Adrenal gland (tissue), 19 donors: ENCODE results near the gene OR5AN1. TPM values are rescaled to one million over a fixed set of nuclear protein-coding genes. Genes with fewer than 3 reads are reported as not detected.
"Not testable (repeated sequence)": the region's sequence is repeated elsewhere in the genome, so short reads cannot be mapped to it uniquely, and the experiment has no call there.

Source experiments
- DNase-seq, 7 donors: peaks; one replicate each; pipeline ENCODE4 v3.0.0-alpha.2; 2019 to 2020
- H3K27ac ChIP-seq, 5 donors: fragments of 200-600 bp; sonication (generic) in 4 of 5; 1 replicate in 3 of 5; 2 replicates in 2 of 5; pipeline versions ENCODE4 v1.5.1 to v1.8.0; 2016 to 2020; ENCODE audit warnings: mild to moderate bottlenecking in 1 of 5
- H3K27me3 ChIP-seq: fragments of 200-600 bp; 2 replicates; pipeline ENCODE4 v1.8.0; 2021
- H3K36me3 ChIP-seq, 2 donors: fragments of 200-600 bp; replicated peaks in 1 of 2; 1 replicate in 1 of 2; 2 replicates in 1 of 2; pipeline versions ENCODE4 v1.5.1 to v1.8.0; 2018 to 2022
- H3K4me1 ChIP-seq, 2 donors: fragments of 200-600 bp; replicated peaks in 1 of 2; 1 replicate in 1 of 2; 2 replicates in 1 of 2; pipeline versions ENCODE4 v1.5.1 to v1.8.0; 2018 to 2021
- H3K4me3 ChIP-seq, 4 donors: fragments of 200-600 bp; sonication (generic) in 3 of 4; one replicate each; pipeline ENCODE4 v1.5.1; 2016 to 2018
- H3K9me3 ChIP-seq, 3 donors: fragments of 200-600 bp; sonication (generic) in 1 of 3; replicated peaks in 1 of 3; 1 replicate in 2 of 3; 2 replicates in 1 of 3; pipeline versions ENCODE4 v1.5.1 to v1.8.0; 2016 to 2021
- POLR2A ChIP-seq, 2 donors: fragments of 450-650 bp; IDR thresholded peaks; one replicate each; pipeline ENCODE4 v1.6.1; 2017; ENCODE audit warnings: antibody characterized with exemption in 2 of 2, mild to moderate bottlenecking in 2 of 2, moderate library complexity in 1 of 2
- WGBS, 4 donors: extraction: QIAGEN DNeasy Blood & Tissue Kit in 2 of 4; methylation state at CpG; one replicate each; pipeline versions ENCODE4 v1.1.5 to v1.1.7; 2013 to 2017; 5-methylcytosine and 5-hydroxymethylcytosine counted together
- intact Hi-C, 2 donors: fragments of 100-400 bp; cut with DNase I; formaldehyde crosslinking; loops; one replicate each; pipeline versions ENCODE4 v1.14.1 to v1.15.0; 2022 to 2023
- long read RNA-seq, 10 donors: library from polyadenylated mRNA in 3 of 10; unstranded in 2 of 10; stranded (forward) in 1 of 10; transcript quantifications; one replicate each; pipeline ENCODE4 v2.0.0 and lab custom pipeline, GENCODE V29; 2021 to 2026
- polyA plus RNA-seq, 3 donors: library from polyadenylated mRNA; stranded (reverse); fragments of 200-250 nt in 2 of 3; fragments of 350-450 nt in 1 of 3; fragmentation: Illumina TruSeq in 1 of 3; extraction: RNeasy Lipid Tissue Mini Kit (QIAGEN cat#74804) in 1 of 3; gene quantifications; one replicate each; pipeline ENCODE4 v1.2.3, GENCODE V29; 2013 to 2014
- total RNA-seq, 9 donors: library from RNA; depleted of rRNA in 4 of 9; stranded (reverse); fragments of >200 nt in 4 of 9; fragments of 120-200 nt in 1 of 9; fragmentation: NEBNext Ultra II Directional in 1 of 9; extraction: Animal tissue kit (Norgen Biotek cat#: 25700) in 1 of 9; gene quantifications; one replicate each; pipeline versions ENCODE4 v1.1.0 to v1.2.4, GENCODE V29; 2013 to 2023
- TF ChIP-seq, protein P1 (sequence below), 6 experiments: fragments of 450-650 bp in 4 of 6; fragments of 200-600 bp in 2 of 6; sonication (generic) in 1 of 6; IDR thresholded peaks; 1 replicate in 5 of 6; 2 replicates in 1 of 6; pipeline versions ENCODE4 v1.5.1 to v1.8.0; 2016 to 2021; ENCODE audit warnings: antibody characterized with exemption in 6 of 6, mild to moderate bottlenecking in 2 of 6, moderate library complexity in 1 of 6
- donor health status: healthy with polysubstance abuse.
- donor health status: Bipolar disorder and iron deficiency.
- donor health status: DM: yes; HTN: yes; CAD: no.
- donor health status: DM: no; HTN: no; CAD: no.
- donor health status: DM: no; HTN: no; CAD: no.
- donor health status: DM: yes; HTN: yes; CAD: no.

OR5AN1 gene, protein sequence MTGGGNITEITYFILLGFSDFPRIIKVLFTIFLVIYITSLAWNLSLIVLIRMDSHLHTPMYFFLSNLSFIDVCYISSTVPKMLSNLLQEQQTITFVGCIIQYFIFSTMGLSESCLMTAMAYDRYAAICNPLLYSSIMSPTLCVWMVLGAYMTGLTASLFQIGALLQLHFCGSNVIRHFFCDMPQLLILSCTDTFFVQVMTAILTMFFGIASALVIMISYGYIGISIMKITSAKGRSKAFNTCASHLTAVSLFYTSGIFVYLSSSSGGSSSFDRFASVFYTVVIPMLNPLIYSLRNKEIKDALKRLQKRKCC
- total RNA-seq = not detected
- not detected for polyA plus RNA-seq
- long read RNA-seq, donor 1 = 0 reads
- long read RNA-seq, donor 2 = 0 reads
- long read RNA-seq, donor 3 = 0 reads
- long read RNA-seq, donor 4 = 0 reads
- long read RNA-seq, donor 5 = 0 reads
- long read RNA-seq, donor 6 = 0 reads
- long read RNA-seq, donor 7 = 0 reads
- long read RNA-seq, donor 8 = 0 reads
- long read RNA-seq, donor 9 = 0 reads
- long read RNA-seq, donor 10 = 0 reads

DNA sequence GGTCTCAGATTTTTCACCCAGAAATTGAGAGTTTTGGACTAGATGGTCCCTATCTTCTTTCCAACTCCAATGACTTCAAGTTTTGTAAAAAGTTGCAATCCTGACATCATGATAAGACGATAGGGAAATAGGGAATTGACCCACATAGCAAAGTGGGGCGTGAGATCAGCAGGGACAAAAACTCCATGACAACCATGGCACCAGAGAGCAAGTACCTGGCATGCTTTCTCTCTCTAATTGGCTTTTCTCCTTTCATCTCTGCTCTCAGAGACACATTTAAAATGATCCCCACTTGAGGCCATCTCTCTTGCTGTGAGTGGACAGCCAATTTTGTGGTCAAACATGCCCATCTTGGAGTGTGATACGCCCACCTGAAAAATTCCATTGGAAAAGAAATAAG lies at the start of gene OR5AN1:
OR5AN1 (plus strand) TSS at position 301 of the 400 bp plus-strand sequence. CDS start 5,564 bp downstream, outside the sequence.
- peaks cover 6% of the 10 kb centered on the region for H3K27me3 ChIP-seq
- H3K36me3 ChIP-seq = no peaks in the 10 kb centered on the region
- no peaks in the 10 kb centered on the region for H3K9me3 ChIP-seq
- intact Hi-C loops = no loop called here
- no peaks in the 10 kb centered on the region for H3K4me1 ChIP-seq
- DNase-seq = no peak
- WGBS, 4 donors = 69 to 84% (median 78%) methylated on average over 3 of the region's 3 CpGs
- no peak within 1 kb of the TSS for H3K27ac ChIP-seq
- H3K4me3 ChIP-seq = no peak within 1 kb of the TSS
- no peak for TF ChIP-seq POLR2A (IDR thresholded peaks at IDR 0.05)
- TF ChIP-seq, protein P1, sequence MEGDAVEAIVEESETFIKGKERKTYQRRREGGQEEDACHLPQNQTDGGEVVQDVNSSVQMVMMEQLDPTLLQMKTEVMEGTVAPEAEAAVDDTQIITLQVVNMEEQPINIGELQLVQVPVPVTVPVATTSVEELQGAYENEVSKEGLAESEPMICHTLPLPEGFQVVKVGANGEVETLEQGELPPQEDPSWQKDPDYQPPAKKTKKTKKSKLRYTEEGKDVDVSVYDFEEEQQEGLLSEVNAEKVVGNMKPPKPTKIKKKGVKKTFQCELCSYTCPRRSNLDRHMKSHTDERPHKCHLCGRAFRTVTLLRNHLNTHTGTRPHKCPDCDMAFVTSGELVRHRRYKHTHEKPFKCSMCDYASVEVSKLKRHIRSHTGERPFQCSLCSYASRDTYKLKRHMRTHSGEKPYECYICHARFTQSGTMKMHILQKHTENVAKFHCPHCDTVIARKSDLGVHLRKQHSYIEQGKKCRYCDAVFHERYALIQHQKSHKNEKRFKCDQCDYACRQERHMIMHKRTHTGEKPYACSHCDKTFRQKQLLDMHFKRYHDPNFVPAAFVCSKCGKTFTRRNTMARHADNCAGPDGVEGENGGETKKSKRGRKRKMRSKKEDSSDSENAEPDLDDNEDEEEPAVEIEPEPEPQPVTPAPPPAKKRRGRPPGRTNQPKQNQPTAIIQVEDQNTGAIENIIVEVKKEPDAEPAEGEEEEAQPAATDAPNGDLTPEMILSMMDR (IDR thresholded peaks at IDR 0.05) = no peak

DNA sequence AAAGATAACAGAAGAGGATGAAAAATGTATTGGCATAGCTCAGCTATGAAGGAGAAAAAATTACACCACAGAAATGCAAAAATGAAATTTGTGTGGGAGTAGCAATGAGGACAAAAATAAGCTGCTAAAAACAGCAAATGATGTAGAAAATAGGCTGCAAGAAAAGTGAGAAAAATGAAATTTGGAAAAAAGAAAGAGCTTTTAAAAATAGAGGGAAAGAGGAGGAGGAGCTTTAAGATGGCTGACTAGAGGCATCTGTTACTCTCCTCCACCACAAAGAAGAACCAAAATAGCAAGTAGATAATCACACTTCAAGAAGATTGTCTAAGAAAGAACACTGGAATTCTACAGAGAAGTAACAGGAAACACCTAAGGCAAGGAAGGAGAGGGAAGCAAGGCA lies 23.7 kb upstream of the OR5AN1 start:
- no peaks in the 10 kb centered on the region for H3K4me1 ChIP-seq
- H3K4me3 ChIP-seq = no peak overlapping the region
- no peak overlapping the region for H3K27ac ChIP-seq
- TF ChIP-seq, protein P1 (IDR thresholded peaks at IDR 0.05) = no peak
- no peak for TF ChIP-seq POLR2A (IDR thresholded peaks at IDR 0.05)
- H3K27me3 ChIP-seq = no peaks in the 10 kb centered on the region
- no peaks in the 10 kb centered on the region for H3K9me3 ChIP-seq
- H3K36me3 ChIP-seq = no peaks in the 10 kb centered on the region
- DNase-seq = no peak
- intact Hi-C loops = no loop called here

DNA sequence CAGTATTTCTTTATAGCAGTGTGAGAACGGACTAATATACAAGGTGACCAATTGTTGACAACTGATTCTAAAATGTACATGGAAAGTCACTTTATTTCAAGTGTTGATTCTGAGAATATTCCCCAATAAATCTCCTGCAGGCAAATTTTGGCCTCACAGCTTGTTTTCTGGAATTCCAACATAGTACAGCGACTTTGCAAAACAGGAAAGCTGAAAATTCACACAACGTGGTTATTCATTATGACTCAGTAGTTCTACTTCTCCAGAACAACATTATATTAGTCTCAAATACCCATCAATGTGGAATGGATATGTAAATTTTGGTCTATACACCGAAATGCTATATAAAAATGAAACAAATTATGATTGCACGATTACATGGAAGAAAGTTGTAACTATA lies 22.5 kb upstream of the OR5AN1 start:
- no peak for TF ChIP-seq POLR2A (IDR thresholded peaks at IDR 0.05)
- TF ChIP-seq, protein P1 (IDR thresholded peaks at IDR 0.05) = no peak
- Histone ChIP-seq H3K4me3 (no peak overlapping the region), H3K36me3 (no peaks in the 10 kb centered on the region), H3K9me3 (no peaks in the 10 kb centered on the region), H3K27ac (no peak overlapping the region), H3K27me3 (no peaks in the 10 kb centered on the region), H3K4me1 (no peaks in the 10 kb centered on the region)
- 53 to 65% (median 59%) methylated on average over 5 of the region's 5 CpGs for WGBS, 4 donors
- intact Hi-C loops = no loop called here
- no peak for DNase-seq

DNA sequence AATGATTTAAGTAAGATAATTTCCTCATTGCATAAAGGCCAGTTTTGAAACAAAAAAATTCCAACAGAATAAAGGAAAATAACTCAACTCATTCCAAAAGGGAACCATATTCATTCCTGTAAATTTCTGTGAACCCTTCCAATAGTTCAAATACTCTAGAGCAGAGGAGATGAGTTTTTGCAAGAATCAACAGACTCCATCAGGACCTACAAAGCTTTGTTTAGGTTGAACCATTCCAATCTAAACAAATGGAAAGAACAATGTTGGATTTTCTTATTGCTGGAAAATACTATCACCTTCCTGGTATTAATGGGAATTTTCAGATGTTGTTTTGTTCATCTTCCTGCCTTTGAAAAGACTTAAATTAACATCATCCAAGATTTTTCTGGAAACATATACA lies 21.8 kb upstream of the OR5AN1 start:
- H3K36me3 ChIP-seq = no peaks in the 10 kb centered on the region
- TF ChIP-seq, protein P1 (IDR thresholded peaks at IDR 0.05) = no peak
- no peak for TF ChIP-seq POLR2A (IDR thresholded peaks at IDR 0.05)
- no peak for DNase-seq
- no peaks in the 10 kb centered on the region for H3K27me3 ChIP-seq
- H3K27ac ChIP-seq = no peak overlapping the region
- intact Hi-C loops = no loop called here
- H3K9me3 ChIP-seq = no peaks in the 10 kb centered on the region
- H3K4me1 ChIP-seq = no peaks in the 10 kb centered on the region
- H3K4me3 ChIP-seq = no peak overlapping the region

DNA sequence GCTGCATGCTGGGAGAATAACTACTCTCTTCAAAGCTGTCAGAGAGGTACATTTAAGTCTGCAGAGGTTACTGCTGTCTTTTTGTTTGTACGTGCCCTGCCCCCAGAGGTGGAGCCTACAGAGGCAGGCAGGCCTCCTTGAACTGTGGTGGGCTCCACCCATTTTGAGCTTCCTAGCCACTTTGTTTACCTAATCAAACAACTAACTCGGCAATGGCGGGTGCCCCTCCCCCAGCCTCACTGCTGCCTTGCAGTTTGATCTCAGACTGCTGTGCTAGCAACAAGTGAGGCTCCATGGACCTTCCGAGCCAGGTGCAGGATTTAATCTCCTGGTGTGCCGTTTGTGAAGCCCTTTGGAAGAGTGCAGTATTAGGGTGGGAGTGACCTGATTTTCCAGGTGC lies 9.0 kb upstream of the OR5AN1 start:
- intact Hi-C loops, DNase-seq, H3K9me3 ChIP-seq, H3K4me3 ChIP-seq, H3K36me3 ChIP-seq, H3K27me3 ChIP-seq, H3K27ac ChIP-seq, H3K4me1 ChIP-seq: not testable (repeated sequence)
- 73 to 83% (median 78%) methylated on average over 5 of the region's 5 CpGs for WGBS, 4 donors
